AG10803 (cell line): ENCODE results near the gene TIMP4.
A peak's percentile ranks its signal among the peaks of the same experiment; 100 is the strongest.

Experiments used
- DNase-seq: peaks from one replicate; pipeline ENCODE4 v3.0.0; 2010; ENCODE audit warnings: low read depth
- H3K4me3 ChIP-seq: 2 replicates; pipeline ENCODE4 v1.5.1; 2011; ENCODE audit warnings: mild to moderate bottlenecking, low read length, control low read depth
- TF ChIP-seq, protein P1 (sequence below): conservative IDR thresholded peaks from 2 replicates; pipeline ENCODE4 v1.5.1; 2011; ENCODE audit warnings: mild to moderate bottlenecking, low read length, control low read depth, inconsistent platforms

The TIMP4 gene

DNA sequence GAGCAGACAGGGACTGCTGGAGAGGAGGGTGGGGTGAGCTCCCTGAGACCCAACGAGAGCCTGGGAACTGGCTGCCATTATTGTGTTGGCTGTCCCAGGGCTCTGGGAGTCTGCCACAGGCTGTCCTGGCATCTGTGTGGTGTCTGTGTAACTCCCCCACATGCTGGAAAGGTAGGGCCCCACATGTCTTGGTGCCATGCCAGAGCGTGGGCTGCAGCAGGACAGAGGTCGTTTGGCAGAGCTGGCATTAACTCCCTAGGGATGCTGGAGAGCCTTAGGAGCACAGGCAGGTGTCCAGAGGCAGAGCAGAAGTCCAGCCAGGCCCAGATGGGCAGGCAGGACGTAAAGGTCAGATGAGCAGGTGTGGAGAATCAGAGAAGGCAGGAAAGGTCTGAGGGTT, 9.7 kb downstream of the TIMP4 start:
- TF ChIP-seq, protein P1, sequence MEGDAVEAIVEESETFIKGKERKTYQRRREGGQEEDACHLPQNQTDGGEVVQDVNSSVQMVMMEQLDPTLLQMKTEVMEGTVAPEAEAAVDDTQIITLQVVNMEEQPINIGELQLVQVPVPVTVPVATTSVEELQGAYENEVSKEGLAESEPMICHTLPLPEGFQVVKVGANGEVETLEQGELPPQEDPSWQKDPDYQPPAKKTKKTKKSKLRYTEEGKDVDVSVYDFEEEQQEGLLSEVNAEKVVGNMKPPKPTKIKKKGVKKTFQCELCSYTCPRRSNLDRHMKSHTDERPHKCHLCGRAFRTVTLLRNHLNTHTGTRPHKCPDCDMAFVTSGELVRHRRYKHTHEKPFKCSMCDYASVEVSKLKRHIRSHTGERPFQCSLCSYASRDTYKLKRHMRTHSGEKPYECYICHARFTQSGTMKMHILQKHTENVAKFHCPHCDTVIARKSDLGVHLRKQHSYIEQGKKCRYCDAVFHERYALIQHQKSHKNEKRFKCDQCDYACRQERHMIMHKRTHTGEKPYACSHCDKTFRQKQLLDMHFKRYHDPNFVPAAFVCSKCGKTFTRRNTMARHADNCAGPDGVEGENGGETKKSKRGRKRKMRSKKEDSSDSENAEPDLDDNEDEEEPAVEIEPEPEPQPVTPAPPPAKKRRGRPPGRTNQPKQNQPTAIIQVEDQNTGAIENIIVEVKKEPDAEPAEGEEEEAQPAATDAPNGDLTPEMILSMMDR: no peak
- no peak overlapping the region for H3K4me3 ChIP-seq
- no peak for DNase-seq

DNA sequence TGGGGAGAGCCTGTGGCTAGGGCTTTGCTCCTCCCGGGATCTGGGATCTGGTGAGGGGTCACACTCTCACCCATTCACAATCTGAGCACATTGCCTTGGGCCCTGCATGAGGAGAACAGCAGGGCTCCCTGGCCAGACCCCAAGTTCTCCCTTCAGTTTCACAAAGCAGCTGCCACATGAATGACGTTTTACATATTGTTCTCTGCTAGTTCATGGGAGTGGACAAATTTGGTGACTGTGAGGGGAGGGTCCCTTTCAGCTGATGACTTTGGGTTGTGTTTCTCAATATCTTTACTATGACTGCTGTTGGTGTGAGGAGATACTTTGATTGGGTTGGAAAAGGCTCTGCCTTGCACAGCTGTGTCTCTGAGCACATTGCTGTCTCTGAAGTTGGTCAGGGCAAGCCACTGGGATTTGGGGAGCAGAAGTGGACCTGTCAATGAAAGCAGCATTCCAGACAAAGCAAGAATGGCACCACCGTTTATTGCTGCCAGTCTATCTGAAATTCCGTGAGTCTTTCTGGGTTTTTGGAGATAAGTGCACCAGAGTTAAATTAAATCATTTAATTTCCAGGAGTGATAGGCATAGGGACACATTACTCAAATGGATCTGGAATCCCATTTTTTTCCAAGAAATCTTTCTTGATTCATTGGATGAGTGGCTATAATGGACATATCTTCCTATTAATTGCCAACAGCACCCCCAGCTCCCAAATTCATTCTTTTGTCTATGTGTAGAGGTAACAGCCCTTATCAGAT, 10.3 kb downstream of the TIMP4 start:
- TF ChIP-seq, protein P1: no peak
- DNase-seq: peak; percentile 19
- H3K4me3 ChIP-seq: no peak overlapping the region

DNA sequence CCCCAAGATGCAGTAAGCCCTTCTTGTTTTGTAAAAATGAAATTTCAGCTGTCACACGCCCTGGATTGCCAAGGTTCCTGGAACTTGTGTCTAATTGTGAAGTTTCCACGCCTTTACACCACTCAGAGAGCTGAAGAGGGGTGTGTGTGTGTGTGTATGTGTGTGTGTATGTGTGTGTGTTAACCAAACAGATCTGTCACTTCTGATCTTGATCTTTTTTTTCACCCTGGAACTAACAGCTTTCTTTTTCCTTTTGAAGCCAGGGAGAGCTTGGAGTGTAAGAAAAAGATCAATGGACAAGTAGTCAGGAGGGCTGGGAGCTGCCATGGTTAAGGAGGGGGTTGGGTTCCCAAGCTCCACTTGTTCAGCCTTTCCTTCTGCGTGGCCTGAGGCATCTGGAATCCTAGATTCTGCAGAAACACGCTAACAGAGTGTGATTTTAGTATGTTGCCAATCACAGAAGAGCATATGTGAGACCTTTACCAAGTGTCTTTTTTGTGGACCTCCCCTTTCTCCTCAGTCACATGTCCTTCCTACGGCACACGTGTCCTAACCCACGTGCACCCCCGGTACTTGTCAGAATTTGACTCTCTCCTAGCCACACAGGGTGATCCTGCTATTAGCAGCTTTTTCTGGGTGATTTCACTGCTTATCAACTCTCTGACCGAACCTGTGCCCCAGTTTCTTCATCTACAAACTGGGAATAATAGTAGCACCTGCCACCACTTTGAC, 11.5 kb downstream of the TIMP4 start:
- TF ChIP-seq, protein P1: no peak
- no peak for DNase-seq
- H3K4me3 ChIP-seq: no peak overlapping the region

DNA sequence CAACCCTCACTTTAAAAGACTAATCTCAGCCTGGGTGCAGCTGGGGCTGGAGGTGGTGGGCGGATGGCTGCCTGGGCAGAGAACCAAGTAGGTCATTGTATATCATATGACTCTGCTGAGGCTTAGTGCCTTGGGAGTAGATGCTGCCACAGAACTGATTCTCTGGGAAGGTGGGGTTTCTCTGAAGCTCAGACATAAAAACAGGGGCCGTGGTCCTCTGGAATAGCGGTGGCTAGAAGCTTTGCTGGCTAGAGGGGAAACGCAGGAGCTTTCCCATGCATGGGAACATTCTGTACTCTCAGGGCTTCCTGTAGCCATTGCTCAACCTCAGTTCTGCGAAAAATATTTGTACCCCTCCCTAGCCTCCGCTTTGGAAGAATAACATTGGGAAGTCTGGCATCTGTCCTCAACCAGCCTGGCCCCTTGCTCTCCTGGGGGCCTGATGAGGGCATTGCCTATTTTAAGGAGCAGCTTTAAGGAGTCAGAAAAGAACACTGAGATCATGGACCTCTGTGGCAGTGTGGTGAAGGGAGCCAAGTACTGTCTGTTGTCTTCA, 14.7 kb downstream of the TIMP4 start:
- peak; percentile 17 for DNase-seq
- no peak overlapping the region for H3K4me3 ChIP-seq
- TF ChIP-seq, protein P1: no peak

DNA sequence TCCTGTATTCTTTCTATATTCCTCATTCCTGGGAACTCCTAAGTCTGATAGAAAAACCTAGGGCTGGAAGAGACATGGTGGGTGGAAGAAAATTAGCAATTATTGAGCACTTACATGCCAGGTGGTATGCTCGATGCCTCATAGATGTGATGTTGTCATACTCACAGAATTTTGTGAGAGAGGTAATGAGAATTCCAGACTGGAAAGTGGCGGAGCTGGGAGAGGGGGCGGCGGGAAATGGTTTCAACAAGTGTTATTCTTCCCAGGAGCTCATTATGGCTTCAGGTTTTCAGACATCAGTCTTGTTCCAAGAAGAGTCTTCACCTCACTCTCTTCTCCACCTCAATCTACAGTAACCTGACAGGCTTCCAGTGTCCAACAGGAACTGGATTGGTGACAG, 16.2 kb downstream of the TIMP4 start:
- TF ChIP-seq, protein P1: no peak
- no peak for DNase-seq
- H3K4me3 ChIP-seq: no peak overlapping the region

DNA sequence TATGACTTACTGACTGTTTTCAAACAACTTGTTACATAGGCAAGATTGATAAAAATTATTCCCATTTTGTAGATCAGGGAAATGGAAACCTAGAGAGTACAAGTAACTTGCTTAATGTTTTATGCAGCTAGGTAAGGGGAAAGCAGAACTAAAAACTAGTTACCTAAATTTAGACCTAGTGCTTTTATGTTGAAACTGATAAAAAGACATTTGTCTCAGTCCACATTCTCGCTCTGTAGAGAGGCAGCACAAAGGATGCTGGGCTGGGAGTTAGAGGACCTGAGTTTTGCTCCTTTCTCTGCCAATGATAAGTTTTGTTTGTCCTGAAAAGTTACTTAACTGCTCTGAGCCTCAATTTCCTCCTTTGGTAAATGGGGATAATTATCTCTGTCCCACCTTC, 17.4 kb downstream of the TIMP4 start:
- no peak for DNase-seq
- no peak overlapping the region for H3K4me3 ChIP-seq
- TF ChIP-seq, protein P1: no peak

DNA sequence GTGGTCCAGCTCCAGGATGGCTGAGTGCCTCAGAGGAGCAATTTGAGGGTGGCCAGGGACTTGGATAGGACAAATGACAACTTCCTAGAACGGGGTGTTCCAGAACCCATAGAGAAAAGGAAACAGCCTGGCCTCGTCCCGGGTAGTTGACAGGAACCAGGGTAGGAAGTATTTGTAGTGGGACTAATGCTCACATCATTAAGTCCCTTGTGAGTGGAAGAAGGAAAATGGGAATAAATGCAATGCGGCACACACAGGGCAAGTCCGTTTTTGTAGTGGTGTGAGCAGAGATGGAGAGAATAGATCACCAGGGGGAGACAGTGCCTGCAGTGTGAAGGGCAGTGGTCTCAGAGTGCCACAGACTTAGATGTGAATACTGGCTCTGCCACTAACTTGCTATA, 19.6 kb downstream of the TIMP4 start:
- DNase-seq: peak; percentile 54
- no peak overlapping the region for H3K4me3 ChIP-seq
- TF ChIP-seq, protein P1: peak; percentile 73
